HepG2 (cell line): Measurements from ENCODE around the gene CUL4A. TPM values are rescaled to one million over a fixed set of nuclear protein-coding genes. Genes with fewer than 3 reads are reported as not detected.

Experiments used
- ATF3 ChIP-seq: sonication (generic); formaldehyde crosslinking; IDR thresholded peaks from 2 replicates; pipeline ENCODE4 v1.4.0; 2020; ENCODE audit warnings: missing genetic modification reagents
- BCLAF1 ChIP-seq: fragments of 450-650 bp; IDR thresholded peaks from 2 replicates; pipeline ENCODE4 v1.6.1; 2017; ENCODE audit warnings: mild to moderate bottlenecking
- CREB1 ChIP-seq, 2 experiments: fragments of 450-650 bp in 1 of 2; IDR thresholded peaks; 2 replicates each; pipeline ENCODE4 v1.6.1; 2016 to 2017; ENCODE audit warnings: control low read depth in 1 of 2, mild to moderate bottlenecking in 1 of 2, missing compliant biosample characterization in 1 of 2, missing genetic modification characterization in 1 of 2
- FOSL2 ChIP-seq: sonication (generic); formaldehyde crosslinking; IDR thresholded peaks from 2 replicates; pipeline ENCODE4 v1.4.0; 2020; ENCODE audit warnings: missing genetic modification reagents
- HBP1 ChIP-seq: IDR thresholded peaks from 2 replicates; pipeline ENCODE4 v1.6.1; 2016; ENCODE audit warnings: low read depth, control low read depth
- MAFF ChIP-seq: IDR thresholded peaks from 2 replicates; pipeline ENCODE4 v1.6.1; 2011; ENCODE audit warnings: low read depth, low read length, improper control_type of control experiment
- MED13 ChIP-seq: sonication (generic); formaldehyde crosslinking; IDR thresholded peaks from 2 replicates; pipeline ENCODE4 v1.5.0; 2020; ENCODE audit warnings: missing genetic modification reagents
- MTF1 ChIP-seq: sonication (generic); formaldehyde crosslinking; IDR thresholded peaks from 2 replicates; pipeline ENCODE4 v1.5.0; 2020; ENCODE audit warnings: missing genetic modification reagents
- NBN ChIP-seq: fragments of 450-650 bp; conservative IDR thresholded peaks from 2 replicates; pipeline ENCODE4 v1.6.1; 2017
- NPAS2 ChIP-seq: sonication (generic); formaldehyde crosslinking; IDR thresholded peaks from 2 replicates; pipeline ENCODE4 v1.8.0; 2022; ENCODE audit warnings: mild to moderate bottlenecking, missing genetic modification reagents, borderline replicate concordance
- NR0B2 ChIP-seq: sonication (generic); formaldehyde crosslinking; IDR thresholded peaks from 2 replicates; pipeline ENCODE4 v1.4.0; 2020; ENCODE audit warnings: mild to moderate bottlenecking, missing genetic modification reagents
- PITX1 ChIP-seq: sonication (generic); formaldehyde crosslinking; IDR thresholded peaks from 2 replicates; pipeline ENCODE4 v1.5.1; 2020; ENCODE audit warnings: mild to moderate bottlenecking, missing genetic modification reagents
- RXRB ChIP-seq: IDR thresholded peaks from 2 replicates; pipeline ENCODE4 v1.6.1; 2016; ENCODE audit warnings: borderline replicate concordance, missing genetic modification reagents, missing compliant biosample characterization
- SRY ChIP-seq: sonication (generic); formaldehyde crosslinking; IDR thresholded peaks from 2 replicates; pipeline ENCODE4 v1.8.0; 2022; ENCODE audit warnings: mild to moderate bottlenecking, missing genetic modification reagents
- ZBTB42 ChIP-seq: sonication (generic); formaldehyde crosslinking; IDR thresholded peaks from 2 replicates; pipeline ENCODE4 v1.5.0; 2020; ENCODE audit warnings: mild to moderate bottlenecking, missing genetic modification reagents
- ZNF501 ChIP-seq: sonication (generic); formaldehyde crosslinking; IDR thresholded peaks from 2 replicates; pipeline ENCODE4 v1.5.1; 2020; ENCODE audit warnings: mild to moderate bottlenecking, moderate library complexity, missing genetic modification reagents
- ZNF563 ChIP-seq: sonication (generic); formaldehyde crosslinking; IDR thresholded peaks from 2 replicates; pipeline ENCODE4 v1.8.0; 2022; ENCODE audit warnings: mild to moderate bottlenecking, moderate library complexity, missing genetic modification reagents
- ZNF605 ChIP-seq: sonication (generic); formaldehyde crosslinking; IDR thresholded peaks from 2 replicates; pipeline ENCODE4 v1.8.0; 2022; ENCODE audit warnings: mild to moderate bottlenecking, missing genetic modification reagents
- ZNF609 ChIP-seq: sonication (generic); formaldehyde crosslinking; IDR thresholded peaks from 2 replicates; pipeline ENCODE4 v1.4.0; 2020; ENCODE audit warnings: mild to moderate bottlenecking, missing genetic modification reagents, borderline replicate concordance
- ZNF644 ChIP-seq: IDR thresholded peaks from 2 replicates; pipeline ENCODE4 v1.6.1; 2016; ENCODE audit warnings: low read depth
- polyA plus RNA-seq, 8 experiments: library from polyadenylated mRNA; depleted of rRNA in 3 of 8; stranded (reverse) in 7 of 8; unstranded in 1 of 8; fragments of >200 nt; fragmentation: Illumina TruSeq in 4 of 8; extraction: Trizol in 4 of 8; gene quantifications; 2 replicates each; pipeline versions ENCODE4 v1.2.1 to v1.2.3, GENCODE V29; 2011 to 2016; ENCODE audit warnings: low read depth in 4 of 8, missing spikeins in 1 of 8, mixed read lengths in 1 of 8; ENCODE audit not compliant: insufficient read depth in 1 of 8
- total RNA-seq, 5 experiments: library from RNA; depleted of rRNA; stranded (reverse); fragments of >200 nt; fragmentation: Illumina TruSeq; extraction: Trizol; gene quantifications; 2 replicates each; pipeline ENCODE4 v1.2.3, GENCODE V29; 2016; ENCODE audit warnings: low read depth in 1 of 5

Gene CUL4A
- total and polyA plus RNA-seq, 2 of the 13 experiments (the other 11 are each of a cell fraction or from before 2014, with no cell fraction given): 51.2 to 75.3 TPM

GRCh38 chr13:113220141-113220598, 10.8 kb downstream of the CUL4A start (continued):
- no peak for TF ChIP-seq BCLAF1
- TF ChIP-seq ATF3 (CRISPR knock-in tag): no peak
- TF ChIP-seq ZNF605 (CRISPR knock-in tag): peak; percentile 84
- peak; percentile 86 for TF ChIP-seq ZNF609
- TF ChIP-seq PITX1 (CRISPR knock-in tag): peak; percentile 90
- peak; percentile 78 for TF ChIP-seq RXRB (CRISPR knock-in tag)
- no peak for TF ChIP-seq CREB1 (IDR thresholded peaks at IDR 0.05)
- TF ChIP-seq CREB1 (CRISPR knock-in tag; IDR thresholded peaks at IDR 0.05): peak; percentile 45; the same call in 1 of the 2 replicates
- no peak for TF ChIP-seq MTF1
- TF ChIP-seq MAFF: no peak
- TF ChIP-seq ZNF501 (CRISPR knock-in tag): 0 out of 2 replicates have a peak, but pooled peaks have one; percentile 13
- TF ChIP-seq HBP1 (CRISPR knock-in tag): peak; percentile 86; the same call in 1 of the 2 replicates
- no peak; the same call in 1 of the 2 replicates for TF ChIP-seq SRY (CRISPR knock-in tag)
- peak; percentile 94 for TF ChIP-seq ZBTB42
- TF ChIP-seq FOSL2 (CRISPR knock-in tag): peak; percentile 51
- no peak for TF ChIP-seq NR0B2 (CRISPR knock-in tag)
- TF ChIP-seq ZNF563: no peak
- no peak for TF ChIP-seq NBN
- no peak for TF ChIP-seq MED13 (CRISPR knock-in tag)
- no peak for TF ChIP-seq ZNF644
- no peak for TF ChIP-seq NPAS2 (CRISPR knock-in tag)
